ENCODE measurements around the gene TJP2. TPM values are rescaled to one million over a fixed set of nuclear protein-coding genes. Genes with fewer than 3 reads are reported as not detected.

The TJP2 gene
- total and polyA plus RNA-seq, 2 of the 4 experiments (the other 2 are of a cell fraction) = 38.3 to 49.3 TPM

DNA sequence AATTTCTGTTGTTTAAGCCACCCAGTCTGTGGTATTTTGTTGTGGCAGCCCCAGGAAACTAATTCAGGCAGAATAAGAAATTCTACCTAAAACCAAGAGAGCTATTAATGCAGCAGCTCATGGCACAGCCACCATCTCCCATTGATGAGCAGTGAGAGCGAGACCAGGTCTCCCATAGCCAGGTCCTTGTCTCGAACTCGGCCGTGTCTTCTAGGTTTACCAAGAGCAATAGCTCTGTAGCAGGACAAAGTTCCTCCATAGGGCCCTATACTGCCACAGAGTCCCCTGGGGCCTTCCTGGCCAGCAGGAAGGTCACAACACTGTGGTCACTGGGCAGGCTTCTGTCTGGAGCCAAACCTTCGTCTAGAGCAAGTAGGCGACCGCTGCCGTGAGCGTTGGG lies 34.5 kb upstream of the TJP2 start:
- Histone ChIP-seq H3K4me1 (ENCODE audit: control insufficient read depth, insufficient read depth, low read length) (no peaks in the 10 kb centered on the region), H3K4ac (ENCODE audit: low read depth, low read length) (no peak overlapping the region), H3K27me3 (ENCODE audit: control insufficient read depth, insufficient read depth, low read length) (no peaks in the 10 kb centered on the region), H4K8ac (ENCODE audit: low read depth in 2 of 2, low read length in 2 of 2) (no peak overlapping the region), H3K56ac (ENCODE audit: extremely low read depth, insufficient read depth, low read length) (no peak overlapping the region), H3K23ac (ENCODE audit: low read depth, low read length) (no peak overlapping the region), H2BK5ac (ENCODE audit: low read depth, low read length, poor library complexity, severe bottlenecking) (no peak overlapping the region), H2BK120ac (ENCODE audit: low read depth, low read length) (no peak overlapping the region), H3K18ac (ENCODE audit: low read depth, low read length) (no peak overlapping the region), H4K5ac (ENCODE audit: low read depth, low read length) (no peak overlapping the region), H3K14ac (replicated peaks; ENCODE audit: low read depth, low read length) (no peak overlapping the region), H4K91ac (ENCODE audit: insufficient read depth, low read depth, low read length) (no peak overlapping the region), H3K9me1 (ENCODE audit: insufficient read depth, low read length) (peaks cover 2% of the 10 kb centered on the region; the same call in 1 of the 2 replicates), H2AK9ac (replicated peaks; ENCODE audit: low read depth, low read length, poor library complexity) (no peak overlapping the region), H2BK20ac (ENCODE audit: low read depth, low read length) (no peak overlapping the region), H3K4me2 (ENCODE audit: low read depth, low read length) (no peak overlapping the region), H3K27ac (ENCODE audit: insufficient read depth, low read length) (no peak overlapping the region), H3K9me3 (ENCODE audit: control insufficient read depth, insufficient read depth, low read length) (no peaks in the 10 kb centered on the region), H3K79me1 (ENCODE audit: low read depth in 1 of 2, low read length in 2 of 2) (peaks cover 0 to 38% of the 10 kb centered on the region in 2 experiments; a peak in 3 of 4 replicates), H3K4me3 (ENCODE audit: insufficient read depth, low read depth, low read length) (no peak overlapping the region), H2BK15ac (ENCODE audit: low read depth, low read length) (no peak overlapping the region), H3K36me3 (ENCODE audit: control insufficient read depth, insufficient read depth, low read length) (no peaks in the 10 kb centered on the region), H2AK5ac (ENCODE audit: low read depth, low read length) (no peak overlapping the region), H4K20me1 (ENCODE audit: insufficient read depth, low read length) (0 out of 2 replicates have a peak, but pooled peaks cover 3% of the 10 kb centered on the region), H2AFZ (replicated peaks; ENCODE audit: low read length, poor library complexity) (no peak overlapping the region), H3K9ac (ENCODE audit: low read depth, low read length) (no peak overlapping the region)
- dilution Hi-C loops (cut with HindIII; ENCODE audit: low sequenced_read_pairs, unreplicated experiment) (no loop called here), intact Hi-C loops (cut with micrococcal nuclease) (no loop called here), in situ Hi-C loops (cut with MboI; ENCODE audit: low sequenced_read_pairs) (no loop called here)
- ATAC-seq (ENCODE audit: low read depth) (no peak), DNase-seq (no peak)
- no TSS peak for BruUV-seq (replicated peaks)
- ChIA-PET CTCF (no interaction called here), POLR2A (ENCODE audit: unreplicated experiment) (no interaction called here)
- TF ChIP-seq MAZ (IDR thresholded peaks at IDR 0.05; ENCODE audit: borderline replicate concordance, low read depth, low read length) (no peak), SMC3 (IDR thresholded peaks at IDR 0.05; ENCODE audit: low read depth, low read length) (no peak), RCOR1 (IDR thresholded peaks at IDR 0.05; ENCODE audit: insufficient replicate concordance, low read length) (no peak), POLR2A (IDR thresholded peaks at IDR 0.05; ENCODE audit: low read depth, low read length) (no peak), CHD1 (IDR thresholded peaks at IDR 0.05; ENCODE audit: low read depth, low read length) (no peak), MAFK (IDR thresholded peaks at IDR 0.05; ENCODE audit: low read depth, low read length) (no peak)
- 73% methylated on average over 8 of the region's 9 CpGs; no CpG with 5 or more reads in 1 of the 2 experiments for WGBS, 2 experiments (ENCODE audit: extremely low coverage in 2 of 2, insufficient read length in 1 of 2)
